Natural killer cell treated with Interleukin-12 subunit alpha and Interleukin-12 subunit beta and Interleukin-15 and Interleukin-18, amount 100 ng/mL, for 72 hours (primary cell): ENCODE measurements around the gene ADAP1. TPM values are rescaled to one million over a fixed set of nuclear protein-coding genes. Genes with fewer than 3 reads are reported as not detected.

Source experiments
- ATAC-seq, 2 donors: fragments of 150-1000 bp; cut with Tn5 transposase in 1 of 2; sonication (Bioruptor Pico), chemical (Tn5 transposase) in 1 of 2; 2 replicates each; pipeline ENCODE4 v1.10.0; 2021
- DNase-seq: peaks from one replicate; pipeline ENCODE4 v3.0.0; 2022; ENCODE audit warnings: low spot score
- H3K27ac Mint-ChIP-seq, 2 donors: 1 replicate in 1 of 2; 2 replicates in 1 of 2; pipeline ENCODE4 v1.8.0; 2022; ENCODE audit warnings: mixed read lengths in 2 of 2, mild to moderate bottlenecking in 1 of 2, moderate library complexity in 1 of 2
- H3K27me3 Mint-ChIP-seq, 2 donors: 1 replicate in 1 of 2; 2 replicates in 1 of 2; pipeline ENCODE4 v1.8.0; 2022; ENCODE audit warnings: mixed read lengths in 2 of 2
- H3K36me3 Mint-ChIP-seq: one replicate; pipeline ENCODE4 v1.8.0; 2022; ENCODE audit warnings: mixed read lengths
- H3K4me1 Mint-ChIP-seq, 2 donors: 1 replicate in 1 of 2; 2 replicates in 1 of 2; pipeline ENCODE4 v1.8.0; 2022; ENCODE audit warnings: low read depth in 2 of 2, mixed read lengths in 2 of 2, mild to moderate bottlenecking in 1 of 2
- H3K4me3 Mint-ChIP-seq: one replicate; pipeline ENCODE4 v1.8.0; 2022; ENCODE audit warnings: mixed read lengths
- H3K9me3 Mint-ChIP-seq: 2 replicates; pipeline ENCODE4 v1.8.0; 2022; ENCODE audit warnings: mixed read lengths
- total RNA-seq, 2 donors: library from RNA; stranded (reverse); gene quantifications; one replicate each; pipeline ENCODE4 v1.2.3, GENCODE V29; 2022

ADAP1 gene
- total RNA-seq, 2 donors from 2014 or later: 70.6 to 161 TPM

DNA sequence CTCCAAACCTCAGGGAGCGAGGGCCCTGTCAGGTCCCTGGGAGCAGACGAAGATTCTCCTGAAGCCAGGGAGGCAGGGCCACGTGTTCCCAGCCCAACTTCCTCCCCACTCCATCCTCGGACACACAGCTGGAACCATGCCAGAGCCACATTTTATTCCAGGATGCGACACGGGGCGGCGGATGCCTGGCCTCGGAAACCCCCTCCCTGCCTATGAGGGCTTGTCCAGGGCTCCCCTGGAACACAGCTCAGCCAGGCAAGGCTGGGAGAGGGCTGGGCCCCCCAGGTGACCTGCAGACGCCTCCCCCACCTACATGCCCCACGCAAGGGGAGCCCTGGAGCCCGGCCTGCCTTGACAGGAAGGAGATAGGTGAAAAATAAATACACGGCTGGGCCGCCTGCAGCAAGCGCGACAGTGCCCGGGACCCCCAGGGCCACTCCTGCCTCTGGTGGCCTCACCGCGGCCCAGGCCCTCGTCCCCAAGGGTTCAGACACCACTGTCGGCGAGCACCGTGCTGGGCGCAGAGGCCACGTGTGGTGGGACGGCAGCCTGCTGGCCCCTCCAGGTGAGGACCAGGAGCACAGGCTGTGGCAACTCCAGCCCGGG lies 56.6 kb downstream of the ADAP1 start:
- Mint-ChIP-seq H3K9me3 (no peaks in the 10 kb centered on the region), H3K27me3 (no peaks in the 10 kb centered on the region), H3K4me1 (peaks cover 3 to 16% of the 10 kb centered on the region in 2 donors), H3K4me3 (no peak overlapping the region), H3K36me3 (peaks cover 11% of the 10 kb centered on the region), H3K27ac (no peak overlapping the region)
- DNase-seq: peak; percentile 50
- no peak for ATAC-seq

DNA sequence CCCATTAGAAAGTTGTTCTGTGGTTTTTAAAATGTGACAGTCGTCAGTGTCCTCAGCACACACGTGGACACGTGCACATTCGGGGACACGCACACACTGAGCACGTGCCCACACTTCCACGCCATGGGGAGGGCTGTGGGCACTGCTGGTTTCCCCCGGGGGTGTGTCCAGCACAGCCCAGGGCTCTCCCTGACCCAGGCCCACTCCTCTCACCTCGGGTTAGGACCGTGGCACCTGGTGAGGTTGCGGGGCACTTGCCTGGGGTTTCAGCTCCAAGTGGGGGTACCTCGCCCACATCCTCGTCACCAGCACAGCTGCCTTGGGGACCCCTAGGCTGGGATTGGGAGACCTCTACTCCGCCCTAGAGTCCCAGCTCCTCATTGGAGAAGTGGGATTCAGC lies 57.4 kb downstream of the ADAP1 start:
- ATAC-seq (no peak), DNase-seq (peak; percentile 49)
- H3K4me1 Mint-ChIP-seq: peaks cover 9 to 13% of the 10 kb centered on the region in 2 donors
- no peaks in the 10 kb centered on the region for H3K27me3 Mint-ChIP-seq
- no peak overlapping the region for H3K27ac Mint-ChIP-seq
- peaks cover 19% of the 10 kb centered on the region for H3K36me3 Mint-ChIP-seq
- no peaks in the 10 kb centered on the region for H3K9me3 Mint-ChIP-seq
- no peak overlapping the region for H3K4me3 Mint-ChIP-seq

DNA sequence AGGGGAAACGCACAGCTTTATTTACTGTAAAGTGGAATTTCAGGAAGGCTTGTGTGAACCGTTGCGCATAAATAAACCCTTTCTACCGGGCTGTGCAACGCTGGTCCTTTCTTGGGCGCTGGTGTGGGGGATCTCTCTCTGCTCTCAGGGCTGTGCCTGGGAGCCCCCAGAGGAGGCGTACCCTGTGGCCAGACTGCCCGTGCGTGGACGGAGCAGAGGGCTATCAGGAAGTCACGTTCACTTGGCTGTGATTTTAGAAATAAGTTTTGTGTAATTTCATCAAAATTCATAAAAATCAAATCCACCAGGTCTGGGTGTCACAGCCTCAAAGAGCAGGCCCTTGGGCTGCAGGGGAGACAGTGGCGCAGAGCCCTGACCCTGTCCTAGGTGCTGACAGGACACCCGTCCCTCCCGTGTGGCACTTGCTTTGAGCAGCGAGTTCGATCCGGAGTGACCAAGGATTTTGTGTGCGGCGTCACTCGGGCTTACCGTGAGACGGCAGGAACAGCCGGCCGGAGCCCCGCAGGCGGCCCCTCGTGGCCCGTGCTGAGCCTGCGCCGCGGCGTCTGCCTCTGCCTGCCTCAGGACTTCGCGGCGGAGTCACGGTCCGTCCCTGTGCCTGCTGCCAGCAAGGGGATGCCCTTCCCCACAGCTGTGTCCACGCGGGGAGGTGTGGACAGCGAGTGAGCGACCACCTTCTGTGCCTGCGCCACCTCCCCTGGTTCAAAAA lies 58.0 kb downstream of the ADAP1 start:
- DNase-seq (peak; percentile 41), ATAC-seq (no peak)
- Mint-ChIP-seq H3K27me3 (no peaks in the 10 kb centered on the region), H3K4me3 (no peak overlapping the region), H3K27ac (no peak overlapping the region), H3K36me3 (peaks cover 19% of the 10 kb centered on the region), H3K9me3 (no peaks in the 10 kb centered on the region), H3K4me1 (peaks cover 9 to 13% of the 10 kb centered on the region in 2 donors)

DNA sequence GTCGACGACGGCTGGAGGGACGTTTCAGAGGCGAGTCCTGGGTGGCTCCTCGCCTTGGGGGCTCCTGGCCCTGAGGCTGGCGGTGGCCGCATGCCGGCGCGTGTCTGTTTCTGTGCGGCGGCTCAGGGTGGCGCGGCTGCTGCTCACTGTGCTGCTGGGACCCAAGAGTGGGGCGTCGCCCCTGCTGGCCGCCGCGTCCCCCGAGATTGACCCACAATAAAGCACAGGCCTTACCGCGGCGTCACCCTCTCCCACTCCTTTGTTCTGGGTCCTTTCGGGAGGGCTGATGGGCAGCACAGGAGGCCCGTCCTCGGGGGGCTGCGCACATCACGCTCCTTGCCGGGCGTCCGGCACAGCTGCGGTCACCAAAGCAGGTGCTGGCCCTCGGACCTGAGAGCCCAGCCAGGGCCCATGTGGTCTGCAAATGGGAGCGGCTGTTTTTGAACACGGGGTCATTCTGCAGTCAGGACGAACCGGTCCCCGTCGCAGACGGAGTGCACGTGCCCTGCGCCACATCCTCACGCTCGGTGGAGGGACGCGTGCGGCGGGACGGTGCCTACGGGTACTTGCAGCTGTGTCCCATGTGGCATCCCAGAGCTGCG lies 58.9 kb downstream of the ADAP1 start:
- ATAC-seq (no peak), DNase-seq (peak; percentile 46)
- no peak overlapping the region for H3K4me3 Mint-ChIP-seq
- peaks cover 9 to 13% of the 10 kb centered on the region in 2 donors for H3K4me1 Mint-ChIP-seq
- no peaks in the 10 kb centered on the region for H3K9me3 Mint-ChIP-seq
- H3K27ac Mint-ChIP-seq: no peak overlapping the region
- H3K27me3 Mint-ChIP-seq: no peaks in the 10 kb centered on the region
- peaks cover 19% of the 10 kb centered on the region for H3K36me3 Mint-ChIP-seq

DNA sequence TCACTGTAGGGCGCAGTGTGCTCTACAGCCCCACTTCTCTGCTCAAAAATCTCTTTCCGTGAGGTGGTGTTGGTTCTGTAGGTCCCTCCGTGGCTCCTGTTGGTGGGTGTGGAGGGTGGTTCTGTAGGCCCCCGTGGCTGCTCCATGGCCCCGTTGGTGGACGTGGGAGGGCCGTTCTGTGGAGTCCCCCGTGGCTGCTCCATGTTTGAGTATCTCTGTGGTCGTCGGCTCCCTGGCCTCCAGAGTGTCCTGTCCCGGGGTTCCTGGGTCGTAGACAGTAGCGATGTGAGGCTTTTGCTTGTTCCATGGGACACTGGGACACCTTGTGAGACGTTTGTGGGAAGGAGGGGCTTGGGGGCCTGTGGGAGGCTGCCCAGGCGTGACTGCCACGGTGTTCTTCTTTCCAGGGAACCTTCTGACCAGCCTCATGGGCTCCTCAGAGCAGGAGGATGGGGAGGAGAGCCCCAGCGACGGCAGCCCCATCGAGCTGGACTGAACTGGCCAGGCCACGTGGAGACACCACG lies 59.5 kb downstream of the ADAP1 start:
- peaks cover 9 to 13% of the 10 kb centered on the region in 2 donors for H3K4me1 Mint-ChIP-seq
- no peak overlapping the region for H3K27ac Mint-ChIP-seq
- H3K9me3 Mint-ChIP-seq: no peaks in the 10 kb centered on the region
- peaks cover 19% of the 10 kb centered on the region for H3K36me3 Mint-ChIP-seq
- DNase-seq: peak; percentile 44
- H3K27me3 Mint-ChIP-seq: no peaks in the 10 kb centered on the region
- no peak overlapping the region for H3K4me3 Mint-ChIP-seq
- no peak for ATAC-seq

DNA sequence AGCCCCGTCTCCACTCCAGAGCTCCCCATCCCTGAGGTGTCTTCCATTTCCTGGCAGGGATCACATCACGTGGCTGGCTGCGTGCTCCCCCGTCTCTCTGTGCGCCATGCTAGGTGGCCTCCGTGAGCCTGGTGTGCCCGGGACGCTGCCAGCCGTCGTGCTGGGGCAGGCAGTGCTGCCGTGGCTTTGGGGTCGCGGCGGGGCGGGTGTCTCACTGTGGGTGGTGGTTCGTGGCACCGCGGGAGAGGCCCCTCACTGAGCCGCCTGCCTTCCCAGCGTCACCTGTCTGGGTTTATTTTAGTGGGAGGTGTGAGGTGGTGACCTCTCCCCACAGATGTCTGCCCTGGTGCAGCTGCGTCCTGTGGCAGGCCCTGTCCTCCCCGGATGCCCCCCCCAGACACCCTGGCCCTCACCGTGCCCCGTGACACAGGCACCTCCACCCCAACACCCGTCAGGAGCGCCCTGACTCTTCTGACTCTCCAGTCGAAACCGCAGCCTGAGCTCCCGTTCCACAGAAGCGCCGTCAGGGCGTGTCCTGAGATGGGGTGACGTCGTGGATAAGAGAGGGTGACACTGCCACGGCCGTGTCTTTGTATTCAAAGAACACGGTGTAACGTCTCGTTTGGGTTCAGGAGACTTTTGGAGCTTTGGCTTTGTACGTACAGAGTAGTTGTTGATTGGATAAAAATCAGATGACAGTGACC lies 60.2 kb downstream of the ADAP1 start:
- H3K36me3 Mint-ChIP-seq: peaks cover 19% of the 10 kb centered on the region

DNA sequence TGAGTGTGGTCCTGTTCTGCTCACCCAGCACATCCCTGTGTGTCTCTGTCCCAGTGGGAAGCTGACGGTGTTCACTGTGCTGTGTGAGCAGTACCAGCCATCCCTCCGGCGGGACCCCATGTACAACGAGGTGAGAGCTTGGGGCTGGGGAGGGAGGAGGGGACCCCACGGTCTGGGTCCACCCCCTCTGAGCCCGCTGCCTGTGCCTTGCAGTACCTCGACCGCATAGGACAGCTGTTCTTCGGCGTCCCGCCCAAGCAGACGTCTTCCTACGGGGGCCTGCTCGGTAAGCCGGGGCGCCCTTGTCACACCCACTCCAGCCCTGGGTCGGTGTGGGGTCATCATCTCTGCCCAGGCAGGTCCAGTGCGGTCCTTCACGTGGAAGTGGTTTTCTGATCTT lies 60.8 kb downstream of the ADAP1 start:
- ATAC-seq (no peak), DNase-seq (peak; percentile 60)
- H3K4me1 Mint-ChIP-seq: peaks cover 9 to 13% of the 10 kb centered on the region in 2 donors
- H3K27me3 Mint-ChIP-seq: no peaks in the 10 kb centered on the region
- H3K36me3 Mint-ChIP-seq: peaks cover 19% of the 10 kb centered on the region
- H3K4me3 Mint-ChIP-seq: no peak overlapping the region
- no peak overlapping the region for H3K27ac Mint-ChIP-seq
- H3K9me3 Mint-ChIP-seq: no peaks in the 10 kb centered on the region

More for the DNA sequence above, 60.2 kb downstream of the ADAP1 start:
- H3K27me3 Mint-ChIP-seq: no peaks in the 10 kb centered on the region
- H3K4me3 Mint-ChIP-seq: no peak overlapping the region
- no peak overlapping the region for H3K27ac Mint-ChIP-seq
- H3K4me1 Mint-ChIP-seq: peaks cover 9 to 13% of the 10 kb centered on the region in 2 donors
- DNase-seq: peak; percentile 58
- ATAC-seq: no peak
- H3K9me3 Mint-ChIP-seq: no peaks in the 10 kb centered on the region

DNA sequence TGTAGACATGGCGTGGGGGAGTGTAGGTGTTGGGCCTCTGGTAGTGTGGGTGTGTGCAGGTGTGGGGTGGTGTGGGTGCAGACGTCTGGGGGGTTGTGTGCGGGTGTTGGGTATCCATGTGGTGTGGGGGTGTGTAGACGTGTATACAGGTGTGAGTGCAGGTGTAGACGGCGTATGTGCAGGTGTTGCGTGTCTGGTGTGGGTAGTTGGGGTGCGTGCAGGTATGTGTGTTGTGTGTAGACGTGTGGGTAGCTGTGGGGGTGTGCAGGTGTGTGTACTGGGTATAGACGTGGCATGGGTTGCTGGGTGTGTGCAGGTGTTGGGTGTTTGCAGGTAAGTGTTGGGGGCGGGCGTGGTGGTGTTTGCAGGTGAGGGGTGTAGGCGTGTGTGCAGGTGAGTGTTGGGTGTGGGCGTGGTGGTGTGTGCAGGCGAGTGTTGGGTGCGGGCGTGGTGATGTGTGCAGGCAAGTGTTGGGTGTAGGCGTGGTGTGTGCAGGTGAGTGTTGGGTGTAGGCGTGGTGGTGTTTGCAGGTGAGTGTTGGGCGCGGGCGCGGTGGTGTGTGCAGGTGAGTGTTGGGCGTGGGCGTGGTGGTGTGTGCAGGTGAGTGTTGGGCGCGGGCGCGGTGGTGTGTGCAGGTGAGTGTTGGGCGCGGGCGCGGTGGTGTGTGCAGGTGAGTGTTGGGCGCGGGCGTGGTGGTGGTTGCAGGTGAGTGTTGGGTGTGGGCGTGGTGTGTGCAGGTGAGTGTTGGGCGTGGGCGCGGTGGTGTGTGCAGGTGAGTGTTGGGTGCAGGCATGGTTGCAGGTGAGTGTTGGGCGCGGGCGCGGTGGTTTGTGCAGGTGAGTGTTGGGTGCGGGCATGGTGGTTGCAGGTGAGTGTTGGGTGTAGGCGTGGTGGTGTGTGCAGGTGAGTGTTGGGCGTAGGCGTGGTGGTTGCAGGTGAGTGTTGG lies 61.6 kb downstream of the ADAP1 start:
- H3K4me1 Mint-ChIP-seq: peaks cover 9 to 13% of the 10 kb centered on the region in 2 donors
- no peaks in the 10 kb centered on the region for H3K27me3 Mint-ChIP-seq
- no peaks in the 10 kb centered on the region for H3K9me3 Mint-ChIP-seq
- H3K4me3 Mint-ChIP-seq: no peak overlapping the region
- ATAC-seq: no peak
- H3K36me3 Mint-ChIP-seq: peaks cover 19% of the 10 kb centered on the region
- H3K27ac Mint-ChIP-seq: no peak overlapping the region
- peak; percentile 55 for DNase-seq

DNA sequence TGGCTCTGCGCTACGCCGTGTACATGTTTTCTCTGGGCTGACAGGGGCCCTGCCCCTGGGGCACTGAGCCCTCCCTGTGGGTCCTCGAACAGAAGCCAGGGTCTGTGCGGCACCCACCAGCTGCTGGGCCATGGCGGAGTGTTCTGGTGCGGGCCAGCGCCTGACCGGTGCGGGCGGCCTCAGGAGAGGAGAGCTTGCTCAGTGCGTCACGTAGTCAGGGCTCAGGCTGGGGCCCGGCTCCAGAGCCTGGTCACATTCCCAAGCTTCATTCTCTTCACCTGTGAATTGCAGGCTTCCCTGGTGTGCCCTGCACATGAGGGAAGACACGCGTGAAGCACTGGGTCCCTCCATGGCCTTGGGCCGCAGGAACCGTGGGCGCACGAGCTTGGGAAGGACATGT lies 62.7 kb downstream of the ADAP1 start:
- DNase-seq: peak; percentile 48
- H3K4me1 Mint-ChIP-seq: peaks cover 9 to 15% of the 10 kb centered on the region in 2 donors
- H3K36me3 Mint-ChIP-seq: peaks cover 19% of the 10 kb centered on the region
- no peak overlapping the region for H3K27ac Mint-ChIP-seq
- no peak for ATAC-seq
- H3K4me3 Mint-ChIP-seq: no peak overlapping the region
- H3K9me3 Mint-ChIP-seq: no peaks in the 10 kb centered on the region
- no peaks in the 10 kb centered on the region for H3K27me3 Mint-ChIP-seq

DNA sequence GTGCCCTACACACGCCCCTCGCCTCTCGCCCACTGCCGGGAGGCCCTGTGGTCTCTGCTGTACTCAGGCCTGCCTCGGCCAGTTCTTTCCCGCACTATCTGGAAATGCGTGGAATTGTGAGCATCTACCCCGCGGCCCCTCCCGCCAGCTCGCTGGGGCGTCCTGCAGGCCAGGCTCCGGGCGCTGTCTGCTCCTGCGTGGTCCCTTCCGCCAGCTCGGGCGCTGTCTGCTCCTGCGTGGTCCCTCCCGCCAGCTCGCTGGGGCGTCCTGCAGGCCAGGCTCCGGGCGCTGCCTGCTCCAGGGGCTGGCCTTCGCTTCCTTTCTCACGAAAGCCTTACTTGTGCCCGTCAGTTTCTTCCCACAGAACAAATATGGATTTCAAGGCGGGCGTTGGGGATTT lies 63.2 kb downstream of the ADAP1 start:
- Mint-ChIP-seq H3K27ac (no peak overlapping the region), H3K36me3 (peaks cover 18% of the 10 kb centered on the region), H3K4me3 (no peak overlapping the region), H3K27me3 (no peaks in the 10 kb centered on the region), H3K4me1 (peaks cover 9 to 17% of the 10 kb centered on the region in 2 donors), H3K9me3 (no peaks in the 10 kb centered on the region)
- peak; percentile 59 for DNase-seq
- ATAC-seq: no peak

DNA sequence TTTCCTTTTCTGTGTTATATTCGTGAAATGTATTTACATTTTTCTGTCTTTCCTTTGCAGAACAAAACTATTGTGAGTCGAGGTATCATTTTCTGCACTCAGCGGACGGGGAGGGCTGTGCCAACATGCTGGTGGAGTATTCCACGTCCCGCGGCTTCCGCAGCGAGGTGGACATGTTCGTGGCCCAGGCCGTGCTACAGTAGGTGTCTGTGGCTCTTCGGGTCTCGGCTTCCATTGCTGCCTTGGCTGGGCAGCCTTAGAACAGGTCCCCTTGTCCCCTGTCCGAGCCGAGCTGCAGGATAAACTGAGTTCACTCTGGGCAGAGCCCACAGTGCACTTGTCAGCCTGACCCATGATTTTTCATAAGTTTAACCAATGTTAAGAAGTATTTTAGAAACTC lies 63.6 kb downstream of the ADAP1 start:
- peak overlapping the region in 1 of 2 donors; percentile 35 for H3K27ac Mint-ChIP-seq
- H3K4me1 Mint-ChIP-seq: peaks cover 9 to 16% of the 10 kb centered on the region in 2 donors
- ATAC-seq: no peak
- no peaks in the 10 kb centered on the region for H3K27me3 Mint-ChIP-seq
- no peaks in the 10 kb centered on the region for H3K9me3 Mint-ChIP-seq
- H3K36me3 Mint-ChIP-seq: peaks cover 14% of the 10 kb centered on the region
- no peak overlapping the region for H3K4me3 Mint-ChIP-seq
- DNase-seq: peak; percentile 40

DNA sequence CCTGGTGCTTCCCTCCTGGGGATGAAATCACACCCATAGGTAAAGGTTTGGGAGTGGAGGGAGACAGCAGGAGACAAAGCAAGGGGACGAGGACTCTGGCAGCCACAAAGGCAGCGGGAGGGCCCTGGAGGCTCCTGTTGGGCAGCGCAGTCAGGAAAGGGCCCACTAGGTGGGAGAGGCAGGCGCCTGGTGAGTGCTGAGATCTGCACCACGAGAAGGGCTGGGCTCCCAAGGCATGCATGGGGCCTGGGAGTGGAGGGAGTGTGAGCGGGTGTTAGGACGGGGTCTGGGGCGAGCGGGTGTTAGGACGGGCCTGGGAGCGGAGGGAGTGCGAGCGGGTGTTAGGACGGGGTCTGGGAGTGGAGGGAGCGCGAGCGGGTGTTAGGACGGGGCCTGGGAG lies 65.1 kb downstream of the ADAP1 start:
- no peaks in the 10 kb centered on the region for H3K27me3 Mint-ChIP-seq
- no peaks in the 10 kb centered on the region for H3K9me3 Mint-ChIP-seq
- no peak overlapping the region for H3K27ac Mint-ChIP-seq
- DNase-seq: no peak
- ATAC-seq: no peak
- no peak overlapping the region for H3K4me3 Mint-ChIP-seq
- H3K36me3 Mint-ChIP-seq: peaks cover 13% of the 10 kb centered on the region
- peaks cover 9 to 20% of the 10 kb centered on the region in 2 donors for H3K4me1 Mint-ChIP-seq

DNA sequence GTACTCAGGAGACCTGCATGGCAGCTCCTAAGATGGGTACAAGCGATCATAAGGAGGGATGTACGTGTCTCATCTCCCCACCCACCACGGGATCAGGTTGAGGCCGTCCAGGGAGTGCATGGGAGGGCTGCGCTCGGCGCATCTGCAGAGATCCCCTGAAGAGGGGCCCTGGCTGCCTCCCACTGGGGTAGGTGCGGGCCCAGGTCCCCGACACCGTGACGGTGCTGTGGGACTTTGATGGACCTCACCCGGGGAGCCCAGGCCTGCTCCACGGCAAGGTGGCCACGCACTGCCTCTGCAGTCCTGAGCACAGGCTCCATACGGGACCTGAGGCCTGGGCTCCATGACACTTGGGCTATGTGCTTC lies 65.5 kb downstream of the ADAP1 start:
- Mint-ChIP-seq H3K4me3 (no peak overlapping the region), H3K27ac (no peak overlapping the region), H3K9me3 (no peaks in the 10 kb centered on the region), H3K4me1 (peaks cover 9 to 19% of the 10 kb centered on the region in 2 donors), H3K36me3 (peaks cover 13% of the 10 kb centered on the region), H3K27me3 (no peaks in the 10 kb centered on the region)
- ATAC-seq (peak in 1 of 2 donors; percentile 4), DNase-seq (peak; percentile 59)
